MM.1S (cell line): ENCODE data around the gene LHCGR.
A peak's percentile ranks its signal among the peaks of the same experiment; 100 is the strongest.
"Not testable (repeated sequence)": the region's sequence is repeated elsewhere in the genome, so short reads cannot be mapped to it uniquely, and the experiment has no call there.

Experiments used
- DNase-seq: peaks from one replicate; pipeline ENCODE4 v3.0.0-alpha.2; 2015
- H2AFZ ChIP-seq: fragments of 300-600 bp; sonication (generic); 2 replicates; pipeline ENCODE4 v1.6.0; 2016; ENCODE audit warnings: antibody characterized with exemption, low read length
- H3F3A ChIP-seq: fragments of 300-600 bp; sonication (generic); 2 replicates; pipeline ENCODE4 v1.6.1; 2016; ENCODE audit warnings: mild to moderate bottlenecking, antibody characterized with exemption, low read length, moderate library complexity, mixed read lengths; ENCODE audit not compliant: insufficient read depth
- H3K27ac ChIP-seq: fragments of 300-600 bp; sonication (generic); 2 replicates; pipeline ENCODE4 v1.5.1; 2016; ENCODE audit warnings: mild to moderate bottlenecking, low read length
- H3K27me3 ChIP-seq: fragments of 300-600 bp; sonication (generic); replicated peaks from 2 replicates; pipeline ENCODE4 v1.6.0; 2016; ENCODE audit warnings: low read length; ENCODE audit not compliant: insufficient read depth
- H3K36me3 ChIP-seq: fragments of 300-600 bp; sonication (generic); replicated peaks from 2 replicates; pipeline ENCODE4 v1.6.1; 2016; ENCODE audit warnings: mild to moderate bottlenecking, low read length, mixed read lengths; ENCODE audit not compliant: insufficient read depth
- H3K4me1 ChIP-seq: fragments of 300-600 bp; sonication (generic); 2 replicates; pipeline ENCODE4 v1.6.1; 2016; ENCODE audit warnings: low read length, mixed read lengths
- H3K4me2 ChIP-seq: fragments of 300-600 bp; sonication (generic); 2 replicates; pipeline ENCODE4 v1.6.0; 2016; ENCODE audit warnings: low read depth, low read length
- H3K4me3 ChIP-seq: fragments of 300-600 bp; sonication (generic); 2 replicates; pipeline ENCODE4 v1.5.1; 2016; ENCODE audit warnings: low read length, mixed read lengths
- H3K79me2 ChIP-seq: fragments of 300-600 bp; sonication (generic); 2 replicates; pipeline ENCODE4 v1.6.1; 2016; ENCODE audit warnings: mixed run types, low read length, mixed read lengths
- H3K9ac ChIP-seq: fragments of 300-600 bp; sonication (generic); 2 replicates; pipeline ENCODE4 v1.6.1; 2016; ENCODE audit warnings: low read length, mixed read lengths
- H3K9me2 ChIP-seq: fragments of 300-600 bp; sonication (generic); replicated peaks from 2 replicates; pipeline ENCODE4 v1.6.1; 2016; ENCODE audit warnings: mild to moderate bottlenecking, low read length, mixed read lengths; ENCODE audit not compliant: insufficient read depth
- H3K9me3 ChIP-seq: fragments of 300-600 bp; sonication (generic); replicated peaks from 2 replicates; pipeline ENCODE4 v1.6.1; 2016; ENCODE audit warnings: mild to moderate bottlenecking, low read length, mixed read lengths; ENCODE audit not compliant: insufficient read depth
- H4K20me1 ChIP-seq: fragments of 300-600 bp; sonication (generic); 2 replicates; pipeline ENCODE4 v1.6.1; 2016; ENCODE audit warnings: mild to moderate bottlenecking, low read length, moderate library complexity, mixed read lengths; ENCODE audit not compliant: insufficient read depth
- EZH2 ChIP-seq: fragments of 300-600 bp; sonication (generic); optimal IDR thresholded peaks from 2 replicates; pipeline ENCODE3; 2017; ENCODE audit warnings: low read depth, mild to moderate bottlenecking, antibody characterized with exemption, low read length, mixed read lengths
- EZH2phosphoT487 ChIP-seq: fragments of 300-600 bp; sonication (generic); IDR thresholded peaks from 2 replicates; pipeline ENCODE4 v1.6.1; 2018; ENCODE audit warnings: antibody characterized with exemption, low read length
- TF ChIP-seq, protein P1 (sequence below): fragments of 300-600 bp; sonication (generic); IDR thresholded peaks from 2 replicates; pipeline ENCODE4 v1.5.1; 2016; ENCODE audit warnings: antibody characterized with exemption, low read length, mixed read lengths

Gene LHCGR

DNA sequence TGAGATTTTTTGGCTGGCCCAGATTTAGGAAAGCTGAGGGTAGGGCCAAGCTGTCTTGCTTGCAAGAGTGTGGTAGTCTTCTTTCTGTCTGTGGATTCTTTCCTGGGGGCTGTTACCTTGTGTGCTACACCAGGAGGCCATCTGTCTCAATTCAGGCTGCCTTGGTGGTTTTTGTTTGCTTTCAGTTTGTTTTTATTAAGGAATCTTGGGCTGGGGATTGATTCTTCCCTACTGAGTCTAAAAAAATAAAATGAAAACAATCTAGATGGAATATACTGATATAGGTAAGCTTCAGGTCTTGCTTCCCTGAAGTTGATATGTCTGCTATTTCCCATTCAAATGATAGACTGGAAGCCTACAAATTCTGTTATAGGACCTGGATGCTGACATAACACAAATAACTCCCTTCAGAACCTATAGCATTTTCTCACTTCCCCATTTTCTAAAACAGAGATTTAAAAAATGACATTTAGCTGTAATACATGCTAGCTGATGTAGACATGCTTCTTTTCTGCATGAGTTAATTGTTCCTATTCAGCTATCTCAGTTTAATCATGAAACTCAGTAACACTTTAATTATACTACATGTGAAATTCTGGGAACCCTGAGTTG lies 5.3 kb downstream of the LHCGR start:
- no peaks in the 10 kb centered on the region for H3K36me3 ChIP-seq
- H3K4me1 ChIP-seq: peaks cover 32% of the 10 kb centered on the region
- no peaks in the 10 kb centered on the region for H3K9me3 ChIP-seq
- H4K20me1 ChIP-seq: no peaks in the 10 kb centered on the region
- H3K9ac ChIP-seq: no peak overlapping the region
- H2AFZ ChIP-seq: 0 out of 2 replicates have a peak overlapping the region, but pooled peaks have one; percentile 49
- H3K27me3 ChIP-seq: no peaks in the 10 kb centered on the region
- no peaks in the 10 kb centered on the region for H3K79me2 ChIP-seq
- H3K27ac ChIP-seq: peak overlapping the region; percentile 57; the same call in 1 of the 2 replicates
- TF ChIP-seq EZH2phosphoT487 (no peak), EZH2 (no peak)
- TF ChIP-seq, protein P1, sequence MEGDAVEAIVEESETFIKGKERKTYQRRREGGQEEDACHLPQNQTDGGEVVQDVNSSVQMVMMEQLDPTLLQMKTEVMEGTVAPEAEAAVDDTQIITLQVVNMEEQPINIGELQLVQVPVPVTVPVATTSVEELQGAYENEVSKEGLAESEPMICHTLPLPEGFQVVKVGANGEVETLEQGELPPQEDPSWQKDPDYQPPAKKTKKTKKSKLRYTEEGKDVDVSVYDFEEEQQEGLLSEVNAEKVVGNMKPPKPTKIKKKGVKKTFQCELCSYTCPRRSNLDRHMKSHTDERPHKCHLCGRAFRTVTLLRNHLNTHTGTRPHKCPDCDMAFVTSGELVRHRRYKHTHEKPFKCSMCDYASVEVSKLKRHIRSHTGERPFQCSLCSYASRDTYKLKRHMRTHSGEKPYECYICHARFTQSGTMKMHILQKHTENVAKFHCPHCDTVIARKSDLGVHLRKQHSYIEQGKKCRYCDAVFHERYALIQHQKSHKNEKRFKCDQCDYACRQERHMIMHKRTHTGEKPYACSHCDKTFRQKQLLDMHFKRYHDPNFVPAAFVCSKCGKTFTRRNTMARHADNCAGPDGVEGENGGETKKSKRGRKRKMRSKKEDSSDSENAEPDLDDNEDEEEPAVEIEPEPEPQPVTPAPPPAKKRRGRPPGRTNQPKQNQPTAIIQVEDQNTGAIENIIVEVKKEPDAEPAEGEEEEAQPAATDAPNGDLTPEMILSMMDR: no peak
- DNase-seq: peak; percentile 40
- peak overlapping the region; percentile 18; the same call in 1 of the 2 replicates for H3K4me2 ChIP-seq
- H3K4me3 ChIP-seq: no peak overlapping the region; the same call in 1 of the 2 replicates
- H3F3A ChIP-seq: peaks cover 3% of the 10 kb centered on the region; the same call in 1 of the 2 replicates
- no peaks in the 10 kb centered on the region for H3K9me2 ChIP-seq

GRCh38 chr2:48749291-48750127 lies 6.0 kb downstream of the LHCGR start:
- H3K4me3 ChIP-seq: no peak overlapping the region; the same call in 1 of the 2 replicates
- H2AFZ ChIP-seq: peak overlapping the region; percentile 49; the same call in 1 of the 2 replicates
- no peaks in the 10 kb centered on the region for H3K27me3 ChIP-seq
- TF ChIP-seq, protein P1: no peak
- TF ChIP-seq EZH2 (no peak), EZH2phosphoT487 (no peak)
- H3K9me3 ChIP-seq: no peaks in the 10 kb centered on the region
- peaks cover 3% of the 10 kb centered on the region; the same call in 1 of the 2 replicates for H3F3A ChIP-seq
- no peak for DNase-seq
- no peak overlapping the region for H3K9ac ChIP-seq
- peak overlapping the region; percentile 18; the same call in 1 of the 2 replicates for H3K4me2 ChIP-seq
- H3K36me3 ChIP-seq: no peaks in the 10 kb centered on the region
- H3K27ac ChIP-seq: peak overlapping the region; percentile 57; the same call in 1 of the 2 replicates
- H3K9me2 ChIP-seq: no peaks in the 10 kb centered on the region
- no peaks in the 10 kb centered on the region for H3K79me2 ChIP-seq
- H3K4me1 ChIP-seq: peaks cover 32% of the 10 kb centered on the region
- H4K20me1 ChIP-seq: no peaks in the 10 kb centered on the region

- Histone ChIP-seq H2AFZ (no peak overlapping the region), H3K27ac (no peak overlapping the region), H3K9me3 (no peaks in the 10 kb centered on the region), H3K4me3 (no peak overlapping the region), H3K9ac (no peak overlapping the region), H4K20me1 (no peaks in the 10 kb centered on the region), H3K79me2 (no peaks in the 10 kb centered on the region), H3K27me3 (no peaks in the 10 kb centered on the region), H3F3A (peaks cover 3% of the 10 kb centered on the region; the same call in 1 of the 2 replicates), H3K36me3 (no peaks in the 10 kb centered on the region), H3K4me2 (no peak overlapping the region), H3K4me1 (peaks cover 26% of the 10 kb centered on the region), H3K9me2 (no peaks in the 10 kb centered on the region)
- no peak for TF ChIP-seq EZH2phosphoT487
- TF ChIP-seq, protein P1: no peak
- no peak for TF ChIP-seq EZH2
- DNase-seq: no peak
Measured at GRCh38 chr2:48747319-48747718, 8.2 kb downstream of the LHCGR start.

DNA sequence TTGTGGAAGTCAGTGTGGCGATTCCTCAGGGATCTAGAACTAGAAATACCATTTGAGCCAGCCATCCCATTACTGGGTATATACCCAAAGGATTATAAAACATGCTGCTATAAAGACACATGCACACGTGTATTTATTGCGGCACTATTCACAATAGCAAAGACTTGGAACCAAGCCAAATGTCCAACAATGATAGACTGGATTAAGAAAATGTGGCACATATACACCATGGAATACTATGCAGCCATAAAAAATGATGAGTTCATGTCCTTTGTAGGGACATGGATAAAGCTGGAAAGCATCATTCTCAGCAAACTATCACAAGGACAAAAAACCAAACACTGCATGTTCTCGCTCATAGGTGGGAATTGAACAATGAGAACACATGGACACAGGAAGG lies 16.3 kb downstream of the LHCGR start:
- not testable (repeated sequence) for H3K36me3 ChIP-seq, H3F3A ChIP-seq, DNase-seq, H3K4me2 ChIP-seq, H3K9ac ChIP-seq, H3K9me2 ChIP-seq, H3K79me2 ChIP-seq, H3K27me3 ChIP-seq, H3K27ac ChIP-seq, H4K20me1 ChIP-seq, H2AFZ ChIP-seq, H3K4me3 ChIP-seq, H3K4me1 ChIP-seq, H3K9me3 ChIP-seq
